HG02759 (cell line): Measurements from ENCODE around the gene DRAM1.

Source experiments
- ATAC-seq: cut with Tn5 transposase; IDR thresholded peaks from one replicate; pipeline ENCODE4 v1.9.1; 2021; ENCODE audit warnings: mild to moderate bottlenecking, moderate library complexity; ENCODE audit not compliant: unreplicated experiment

The DRAM1 gene, protein sequence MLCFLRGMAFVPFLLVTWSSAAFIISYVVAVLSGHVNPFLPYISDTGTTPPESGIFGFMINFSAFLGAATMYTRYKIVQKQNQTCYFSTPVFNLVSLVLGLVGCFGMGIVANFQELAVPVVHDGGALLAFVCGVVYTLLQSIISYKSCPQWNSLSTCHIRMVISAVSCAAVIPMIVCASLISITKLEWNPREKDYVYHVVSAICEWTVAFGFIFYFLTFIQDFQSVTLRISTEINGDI

DNA sequence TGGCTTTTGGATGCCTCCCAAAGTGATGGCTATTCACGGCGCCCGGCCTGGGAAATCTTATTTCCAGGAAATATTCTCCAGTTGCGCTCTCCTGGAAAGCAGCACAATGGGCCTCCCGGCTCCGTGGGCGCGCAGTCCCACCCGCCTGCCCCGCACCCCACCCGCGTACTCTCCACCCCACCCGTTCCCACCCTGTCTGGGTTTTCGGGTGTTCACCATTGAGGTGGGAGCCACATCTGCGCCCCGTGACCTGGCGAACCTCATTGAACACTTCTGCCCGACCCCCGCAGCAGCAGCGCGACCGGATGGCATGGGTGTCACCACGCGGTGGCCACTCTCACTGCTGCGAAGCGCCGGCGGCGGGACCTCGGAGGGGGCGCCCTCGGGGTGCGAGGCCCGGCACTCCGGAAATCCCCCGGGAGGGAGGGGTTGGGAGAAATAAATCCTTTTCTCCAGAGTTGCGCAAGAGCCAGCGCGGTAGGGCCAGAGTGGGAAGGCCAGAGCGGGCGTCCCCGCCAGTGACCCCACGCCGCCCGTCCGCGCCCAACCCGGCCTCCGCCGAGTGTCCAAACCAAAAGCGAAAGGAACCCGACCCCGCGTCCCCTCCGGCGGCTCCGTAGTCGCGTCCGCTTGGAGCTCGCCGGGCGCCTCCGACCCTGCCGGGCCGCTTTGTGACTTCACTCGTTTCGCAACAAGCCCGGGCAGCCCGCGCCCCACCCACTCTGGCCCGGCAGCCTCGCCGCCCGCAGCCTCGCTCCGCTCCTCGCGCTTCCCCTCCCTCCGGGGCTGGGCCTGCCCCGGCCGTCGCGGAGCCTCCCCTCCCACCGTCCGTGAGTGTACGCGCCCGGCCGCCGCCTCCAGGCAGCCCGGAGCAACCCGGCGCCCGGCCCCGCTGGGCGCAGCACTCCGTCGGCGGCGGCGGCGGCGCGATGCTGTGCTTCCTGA, at the start of gene DRAM1:
Gene DRAM1, plus strand, starts transcription at position 720 of the 945 bp plus-strand sequence. Its CDS starts 210 bp downstream, at position 930.
- ATAC-seq: peak; percentile 87

DNA sequence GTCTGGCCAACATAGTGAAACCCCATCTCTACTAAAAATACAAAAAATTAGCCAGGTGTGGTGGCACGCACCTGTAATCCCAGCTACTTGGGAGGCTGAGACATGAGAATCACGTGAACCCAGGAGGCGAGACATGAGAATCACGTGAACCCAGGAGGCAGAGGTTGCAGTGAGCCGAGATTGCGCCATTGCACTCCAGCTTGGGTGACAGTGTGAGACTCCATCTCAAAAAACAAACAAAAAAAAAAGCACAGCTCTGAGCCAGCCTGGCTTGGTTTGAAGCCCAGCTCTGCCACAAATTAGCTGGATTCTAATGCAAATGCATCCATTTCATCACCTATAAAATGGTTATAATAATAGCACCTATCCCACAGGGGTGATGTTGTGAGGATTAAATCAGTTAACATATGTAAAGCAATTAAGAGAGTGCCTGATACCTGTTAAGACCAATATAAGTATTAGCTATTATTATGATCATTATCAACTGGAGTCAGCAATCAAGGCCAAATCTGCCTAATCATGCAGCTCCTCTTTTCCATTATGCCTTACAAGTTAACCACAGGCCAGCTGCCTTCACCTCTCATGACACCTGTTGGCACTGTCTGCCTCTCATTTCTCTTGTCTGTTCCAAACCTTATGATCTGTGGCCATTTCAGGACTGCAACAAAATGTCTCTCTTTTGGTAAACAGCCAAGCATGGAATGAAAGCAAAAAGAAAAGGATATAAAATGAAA, 48.8 kb upstream of the DRAM1 start:
- ATAC-seq: no peak

- no peak for ATAC-seq
Measured at GRCh38 chr12:101829639-101830366, 47.6 kb upstream of the DRAM1 start.

DNA sequence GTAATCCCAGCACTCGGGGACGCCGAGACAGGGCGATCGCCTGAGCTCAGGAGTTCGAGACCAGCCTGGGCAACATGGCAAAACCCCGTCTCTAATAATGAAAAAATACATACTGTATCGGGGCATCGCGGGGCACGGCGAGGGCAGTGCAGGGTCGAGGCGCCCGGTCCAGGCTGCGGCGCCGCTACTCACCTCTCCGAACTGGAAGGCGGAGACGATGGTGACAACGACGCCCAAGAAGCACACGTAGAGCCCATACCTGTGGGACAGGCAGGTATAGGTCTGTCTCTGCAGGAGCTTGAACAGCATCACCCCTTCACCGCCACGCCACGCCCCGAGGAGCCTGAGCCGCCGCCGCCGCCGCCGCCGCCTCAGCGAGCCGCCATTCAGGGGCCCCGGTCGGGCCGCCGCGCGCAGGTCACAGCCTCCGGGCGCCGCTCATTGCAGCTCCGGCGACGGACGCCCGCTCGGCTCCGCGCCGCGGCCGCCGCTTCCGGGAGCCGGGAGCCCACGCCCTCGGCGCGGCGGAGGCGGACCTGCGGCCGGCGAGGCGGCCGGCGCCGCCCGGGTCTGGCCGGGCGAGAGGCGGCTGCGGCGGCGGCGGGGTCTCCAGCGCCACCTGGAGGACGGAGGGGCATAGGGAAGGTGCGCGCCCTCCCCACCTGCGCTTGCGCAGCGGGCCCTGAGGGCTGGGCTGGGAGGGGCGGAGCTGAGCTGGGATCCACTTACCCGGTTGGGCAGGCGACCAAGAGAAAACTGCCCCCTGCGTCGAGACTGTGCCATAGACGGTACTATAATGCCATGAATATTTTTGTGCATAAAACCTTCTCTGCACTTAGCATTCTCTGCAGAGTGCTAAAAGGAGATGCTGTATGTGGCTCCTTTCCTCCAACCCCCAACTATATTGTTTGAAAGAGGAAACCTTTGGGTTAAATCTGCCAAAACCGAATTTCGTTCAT, 46.7 kb upstream of the DRAM1 start, which contains the start of gene GNPTAB:
Gene GNPTAB, minus strand, starts transcription at position 593 of the 959 bp plus-strand sequence. Its CDS starts 284 bp downstream, at position 309.
- ATAC-seq: peak; percentile 94

- ATAC-seq: no peak
Measured at GRCh38 chr12:101832030-101832429, 45.4 kb upstream of the DRAM1 start.

GRCh38 chr12:101838628-101839323, 38.6 kb upstream of the DRAM1 start:
- peak; percentile 71 for ATAC-seq

DNA sequence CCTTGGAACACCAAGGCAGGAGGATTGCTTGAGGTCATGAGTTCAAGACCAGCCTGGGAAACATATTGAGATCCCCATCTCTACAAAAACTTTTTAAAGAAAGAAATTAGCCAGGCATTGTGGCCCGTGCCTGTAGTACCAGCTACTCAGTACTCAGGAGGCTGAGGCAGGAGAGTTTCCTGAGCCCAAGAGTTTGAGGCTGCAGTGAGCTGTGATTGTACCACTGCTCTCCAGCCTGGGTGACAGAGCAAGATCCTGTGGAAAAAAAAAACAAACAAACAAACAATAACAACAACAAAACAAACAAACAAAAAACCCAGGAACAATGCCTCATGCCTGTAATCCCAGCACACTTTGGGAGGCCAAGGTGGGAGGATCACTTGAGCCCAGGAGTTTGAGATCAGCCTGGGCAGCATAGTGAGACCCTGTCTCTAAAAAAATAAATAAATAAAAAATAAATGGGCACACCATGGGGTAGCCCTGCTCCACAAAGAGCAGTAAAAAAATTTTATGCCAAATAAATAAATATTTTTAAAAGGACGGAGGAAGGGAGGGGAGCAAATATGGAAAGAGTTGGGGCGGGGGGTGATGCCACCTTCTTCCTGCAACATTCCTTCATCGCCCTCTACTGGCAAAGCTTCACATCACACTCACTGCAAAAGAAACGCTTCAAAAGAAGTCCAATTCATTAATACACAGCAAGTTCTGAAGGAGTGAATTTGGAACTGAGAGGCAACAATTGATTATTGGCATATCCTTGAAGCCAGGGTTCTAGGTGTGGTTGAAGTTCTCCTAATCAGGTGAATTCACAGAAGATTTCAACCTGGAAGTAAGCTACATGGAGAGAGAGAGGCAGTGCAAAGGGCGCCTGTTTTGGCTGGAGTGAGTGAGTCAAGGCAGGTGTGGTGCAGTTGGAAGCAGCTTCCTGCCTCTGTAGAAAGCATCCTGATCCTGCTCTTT, 37.8 kb upstream of the DRAM1 start:
- no peak for ATAC-seq

GRCh38 chr12:101841069-101841468, 36.3 kb upstream of the DRAM1 start:
- no peak for ATAC-seq

GRCh38 chr12:101845137-101845711, 32.2 kb upstream of the DRAM1 start:
- ATAC-seq: no peak

DNA sequence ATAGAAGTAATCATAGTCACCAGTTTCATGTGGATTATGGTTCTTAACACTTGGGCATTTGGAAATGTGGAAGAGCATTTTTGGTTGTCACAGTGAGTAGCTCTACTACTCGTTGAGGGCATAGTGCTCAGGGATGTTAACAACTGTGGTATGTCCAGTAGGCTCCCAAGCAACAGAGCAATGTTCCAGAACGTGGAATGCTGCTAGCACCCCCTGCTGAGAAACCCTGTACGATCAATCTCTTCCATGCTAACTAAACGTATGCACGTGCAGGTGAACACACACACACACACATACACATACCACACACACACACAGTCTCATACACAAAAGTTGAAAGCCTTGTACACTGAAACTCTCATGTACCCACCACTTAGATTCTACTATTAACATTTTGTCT, 30.1 kb upstream of the DRAM1 start:
- ATAC-seq: no peak

GRCh38 chr12:101850199-101850598, 27.2 kb upstream of the DRAM1 start:
- ATAC-seq: no peak

DNA sequence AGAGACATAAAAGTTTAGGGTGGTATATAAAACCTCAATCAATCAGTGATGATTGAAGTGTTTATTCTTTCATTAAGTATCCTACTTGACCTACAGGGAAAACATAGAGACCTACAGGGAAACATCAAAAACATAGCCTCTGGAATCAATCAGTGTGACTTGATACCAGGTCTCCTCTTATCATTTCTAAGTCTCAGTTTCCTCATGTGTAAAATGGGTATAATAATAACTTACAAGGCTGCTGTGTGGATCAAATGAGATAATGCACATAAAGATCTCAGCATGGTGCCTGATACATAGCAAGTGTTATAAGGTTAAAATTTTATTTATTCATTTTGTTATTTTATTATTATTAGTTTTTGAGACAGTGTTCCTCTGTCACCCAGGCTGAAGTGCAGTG, 24.4 kb upstream of the DRAM1 start:
- ATAC-seq: no peak

DNA sequence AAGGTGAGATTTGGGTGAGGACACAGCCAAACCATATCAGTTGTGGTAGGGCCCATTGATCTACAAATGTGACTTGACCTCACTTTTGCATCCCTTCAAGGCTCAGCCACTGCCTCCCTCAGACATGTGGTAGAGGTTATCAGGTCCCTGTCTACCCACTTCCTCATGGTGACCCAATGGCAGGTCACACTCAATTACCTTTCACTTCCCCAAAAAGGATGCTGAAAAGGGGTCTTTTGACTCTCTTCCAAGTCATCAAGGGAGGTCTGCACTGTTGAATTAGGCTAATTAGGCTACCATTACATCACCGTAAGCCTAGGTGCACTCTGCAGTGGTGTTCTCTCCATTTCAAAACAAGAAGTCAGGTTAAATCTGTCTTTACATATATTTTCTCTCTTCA, 22.6 kb upstream of the DRAM1 start:
- peak; percentile 51 for ATAC-seq

GRCh38 chr12:101855364-101855884, 22.0 kb upstream of the DRAM1 start:
- ATAC-seq: no peak

DNA sequence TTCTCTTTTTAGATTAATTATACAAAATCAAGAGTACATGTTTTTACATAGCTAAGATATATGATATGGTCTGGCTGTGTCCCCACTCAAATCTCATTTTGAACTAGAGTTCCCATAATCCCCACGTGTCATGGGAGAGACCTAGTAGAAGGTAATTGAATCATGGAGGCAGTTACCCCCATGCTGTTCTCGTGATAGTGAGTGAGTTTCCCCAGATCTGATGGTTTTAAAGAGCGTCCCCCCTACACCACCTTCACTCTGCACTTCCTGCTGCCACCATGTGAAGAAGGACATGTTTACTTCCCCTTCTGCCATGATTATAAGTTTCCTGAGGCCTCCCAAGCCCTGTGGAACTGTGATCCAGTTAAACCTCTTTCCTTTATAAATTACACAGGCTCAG, 21.4 kb upstream of the DRAM1 start:
- ATAC-seq: no peak

GRCh38 chr12:101856614-101857013, 20.8 kb upstream of the DRAM1 start:
- peak; percentile 32 for ATAC-seq

- peak; percentile 59 for ATAC-seq
Measured at GRCh38 chr12:101857043-101857558, 20.3 kb upstream of the DRAM1 start.
